GM12874 (cell line): ENCODE measurements around the gene LHX2.

Experiments used
- CTCF ChIP-seq: IDR thresholded peaks from 2 replicates; pipeline ENCODE4 v1.5.1; 2011; ENCODE audit warnings: low read depth, mild to moderate bottlenecking, control low read depth, low read length, moderate library complexity; ENCODE audit not compliant: insufficient read depth

The LHX2 gene

DNA sequence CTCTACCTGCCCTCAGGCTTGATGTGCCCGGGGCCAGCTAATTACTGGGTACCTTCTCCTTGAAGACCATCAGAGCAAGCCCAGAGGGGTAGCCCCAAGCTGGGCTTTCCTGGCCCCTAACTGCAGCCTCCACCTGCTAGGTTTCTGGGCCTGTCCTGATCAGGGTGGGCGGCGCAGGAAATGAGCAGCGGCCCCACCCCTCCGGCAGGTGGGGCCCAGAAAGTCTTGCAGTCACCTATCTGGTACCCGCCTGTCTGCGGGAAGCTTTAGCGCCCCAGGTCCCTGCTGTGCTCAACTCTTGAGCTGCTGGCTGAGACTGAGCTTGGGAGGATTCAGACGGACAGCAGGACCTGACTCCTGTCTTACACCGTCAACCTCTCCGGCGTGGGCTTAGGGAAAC, 37.1 kb upstream of the LHX2 start:
- TF ChIP-seq CTCF = no peak

- TF ChIP-seq CTCF = no peak
These were observed 35.7 kb upstream of the LHX2 start for GRCh38 chr9:123975871-123976270.

- no peak for TF ChIP-seq CTCF
These were observed 32.6 kb upstream of the LHX2 start for GRCh38 chr9:123978981-123979380.

DNA sequence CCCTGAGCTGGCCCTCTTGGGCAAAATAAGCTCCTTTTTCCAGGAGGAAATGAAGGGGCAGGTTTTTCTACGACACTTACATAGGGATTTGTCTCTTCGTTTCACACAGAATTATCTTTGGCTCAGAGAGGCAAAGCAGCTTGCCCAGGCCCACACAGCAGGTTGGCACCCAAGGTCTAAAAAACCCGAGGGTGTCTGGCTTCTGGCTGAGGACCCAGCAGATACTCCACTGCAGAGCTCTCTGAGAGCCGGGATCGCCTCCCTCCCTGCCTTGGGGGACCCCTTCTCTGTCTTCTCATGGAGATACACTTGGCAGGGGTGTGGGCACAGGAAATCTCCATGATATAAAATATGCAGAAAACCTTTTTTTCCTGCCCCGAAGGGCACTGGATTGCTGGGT, 29.0 kb upstream of the LHX2 start:
- TF ChIP-seq CTCF = no peak

GRCh38 chr9:123983047-123983446, 28.5 kb upstream of the LHX2 start:
- no peak for TF ChIP-seq CTCF

DNA sequence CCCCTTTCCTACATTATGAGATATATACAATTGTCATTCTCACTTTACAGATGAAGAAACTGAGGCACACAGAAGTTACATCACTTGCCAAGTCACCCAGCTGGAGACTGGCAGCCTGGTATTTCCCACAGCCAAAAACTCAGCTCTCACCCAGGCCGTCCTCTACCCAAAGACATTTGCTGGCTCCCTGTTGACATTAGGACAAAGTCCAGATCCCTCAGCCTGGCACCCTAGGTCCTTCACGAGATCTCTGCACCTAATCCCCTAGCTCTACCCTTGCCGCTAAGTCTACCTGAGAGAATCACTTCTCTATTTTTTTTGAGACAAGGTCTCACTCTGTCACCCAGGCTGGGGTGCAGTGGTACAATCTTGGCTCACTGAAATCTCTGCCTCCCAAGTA, 26.8 kb upstream of the LHX2 start:
- TF ChIP-seq CTCF = no peak

DNA sequence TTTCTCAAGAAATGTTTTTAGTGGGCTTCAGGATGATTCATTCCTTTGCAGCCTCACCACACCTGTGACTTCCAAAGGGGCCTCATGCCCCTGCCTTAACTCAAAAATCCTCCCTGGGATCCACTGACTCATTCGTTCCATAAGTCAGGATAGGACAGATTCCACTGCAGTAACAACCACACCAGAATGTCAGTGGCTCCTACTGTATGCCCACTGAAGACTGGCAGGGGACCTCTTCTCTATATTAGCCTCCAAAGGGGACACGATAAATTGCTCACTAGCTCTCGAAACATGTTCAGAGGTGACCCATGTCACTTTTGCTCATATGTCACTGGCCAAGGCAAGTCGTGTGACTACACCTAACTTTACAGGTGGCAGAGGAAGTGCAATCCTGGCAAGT, 25.7 kb upstream of the LHX2 start:
- TF ChIP-seq CTCF = no peak

- TF ChIP-seq CTCF = no peak
These were observed 21.1 kb upstream of the LHX2 start for GRCh38 chr9:123990427-123990826.
